ENCODE measurements around the gene POU2AF3.
"Not testable (repeated sequence)": the region's sequence is repeated elsewhere in the genome, so short reads cannot be mapped to it uniquely, and the experiment has no call there.

The POU2AF3 gene

DNA sequence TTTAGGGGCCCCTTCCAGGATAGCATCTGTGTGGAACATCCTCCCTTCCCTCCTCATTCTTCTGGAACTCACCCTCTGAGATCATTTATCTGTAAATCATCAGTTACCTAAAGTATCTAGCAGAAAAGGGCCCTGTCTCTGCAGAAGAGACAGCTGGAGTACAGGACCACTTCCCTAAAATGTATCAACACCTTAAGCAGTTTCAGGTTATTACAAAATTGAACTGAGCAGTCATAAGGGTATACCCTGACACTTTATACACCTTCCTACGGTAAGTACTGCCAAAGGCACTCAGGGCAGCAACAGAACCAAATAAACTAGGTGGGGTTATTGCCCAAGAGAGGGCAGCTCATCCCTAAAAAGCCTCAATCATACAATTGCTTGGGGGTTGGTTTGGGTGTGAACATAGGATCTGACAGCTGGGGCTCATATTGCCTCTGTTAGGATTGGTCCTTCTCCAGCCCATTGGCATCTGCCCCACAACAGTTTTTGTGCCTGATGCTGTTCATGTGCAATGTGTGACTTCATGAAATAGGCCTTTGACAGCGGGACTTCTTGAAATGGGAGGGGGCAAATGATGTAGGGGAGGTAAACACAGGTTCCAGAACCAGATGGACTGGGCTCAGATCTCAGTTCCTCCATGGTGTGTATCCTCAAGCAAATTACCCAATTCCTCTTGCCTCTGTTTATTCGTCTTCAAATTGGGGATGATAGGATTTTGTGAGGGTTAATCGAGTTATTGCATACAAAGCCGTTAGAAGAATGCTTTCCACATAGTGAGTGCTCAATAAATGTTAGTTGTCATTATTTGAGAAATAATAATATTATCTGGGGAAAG is 2.9 kb downstream of the POU2AF3 start:
- DNase-seq (ENCODE audit: low spot score), result no peak

DNA sequence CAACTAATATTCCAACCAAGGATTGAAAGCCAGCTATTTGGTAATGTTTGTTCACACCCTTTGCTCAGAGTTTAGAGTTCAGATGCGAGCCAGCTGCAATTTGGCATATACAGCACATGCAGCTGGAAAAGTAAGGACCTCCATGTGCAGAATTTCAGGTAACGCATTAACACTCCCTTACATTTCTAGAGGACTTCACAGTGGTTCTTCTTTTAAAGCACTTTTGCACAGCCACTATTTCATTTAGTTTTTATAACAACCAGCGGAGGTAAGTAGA is 3.4 kb downstream of the POU2AF3 start:
- DNase-seq (ENCODE audit: low spot score), result no peak

DNA sequence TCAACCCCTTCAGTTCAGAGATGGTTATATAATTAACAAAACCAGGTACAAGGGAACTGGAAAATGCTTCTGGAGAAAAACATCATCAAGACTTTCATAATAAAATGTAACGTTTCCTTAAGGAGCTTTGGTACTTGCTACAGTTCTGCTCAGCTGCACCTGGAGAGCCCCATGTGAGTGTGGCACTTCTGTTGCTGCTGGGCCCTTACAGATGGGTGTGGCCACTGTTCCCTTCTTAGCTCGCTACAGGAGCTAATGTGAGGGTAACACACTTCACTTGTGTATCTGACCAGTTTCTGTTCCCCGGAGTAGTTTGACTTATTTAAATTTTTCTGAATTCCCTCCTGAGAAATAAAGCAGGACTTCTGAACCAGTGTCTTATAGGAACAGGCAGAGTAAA is 4.0 kb downstream of the POU2AF3 start:
- no peak for DNase-seq (ENCODE audit: low spot score)

DNA sequence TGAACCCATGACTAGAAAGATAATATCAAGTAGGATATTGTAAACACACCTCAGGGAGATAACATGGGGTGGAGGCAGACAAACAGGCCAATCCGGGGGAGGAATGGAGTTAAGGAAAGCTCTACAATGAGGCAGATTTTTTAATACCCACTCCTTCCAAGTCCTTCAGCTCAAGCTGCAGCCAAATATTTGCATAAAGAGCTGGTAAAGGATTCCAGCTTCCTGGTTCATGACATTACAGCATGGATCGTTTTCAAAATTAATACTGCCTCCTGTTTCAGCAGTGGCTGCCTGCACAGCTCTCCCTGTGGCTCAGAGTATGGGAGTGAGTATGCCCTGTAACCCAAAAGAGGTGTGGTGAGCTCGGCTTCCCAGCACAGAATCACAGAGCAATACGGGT is 5.1 kb downstream of the POU2AF3 start:
- DNase-seq (ENCODE audit: low spot score), result no peak

- no peak for DNase-seq (ENCODE audit: low spot score)
Observed at GRCh38 chr11:111305162-111305802, 6.9 kb downstream of the POU2AF3 start.

DNA sequence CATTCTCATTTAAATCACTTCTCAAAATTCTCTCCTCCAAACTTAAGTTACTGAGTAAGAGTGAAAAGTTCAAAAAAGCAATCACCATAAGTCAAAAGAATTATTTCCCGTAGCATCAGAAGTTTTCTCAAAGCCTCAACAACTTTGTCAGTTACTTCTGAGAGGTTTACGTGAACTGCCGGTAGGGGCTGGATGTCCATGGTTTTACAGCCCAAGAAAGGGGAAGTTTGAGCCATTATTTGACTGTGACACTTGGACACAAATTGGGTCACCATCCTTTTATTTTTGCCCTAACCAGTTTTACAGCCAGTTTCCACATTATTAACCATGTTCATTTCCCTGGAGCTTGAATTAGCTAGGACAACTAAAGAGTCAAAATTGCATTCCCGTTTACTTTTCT is 7.5 kb downstream of the POU2AF3 start:
- DNase-seq (ENCODE audit: low spot score), result no peak

- DNase-seq (ENCODE audit: low spot score), result no peak
Observed at GRCh38 chr11:111306321-111306720, 8.0 kb downstream of the POU2AF3 start.

DNA sequence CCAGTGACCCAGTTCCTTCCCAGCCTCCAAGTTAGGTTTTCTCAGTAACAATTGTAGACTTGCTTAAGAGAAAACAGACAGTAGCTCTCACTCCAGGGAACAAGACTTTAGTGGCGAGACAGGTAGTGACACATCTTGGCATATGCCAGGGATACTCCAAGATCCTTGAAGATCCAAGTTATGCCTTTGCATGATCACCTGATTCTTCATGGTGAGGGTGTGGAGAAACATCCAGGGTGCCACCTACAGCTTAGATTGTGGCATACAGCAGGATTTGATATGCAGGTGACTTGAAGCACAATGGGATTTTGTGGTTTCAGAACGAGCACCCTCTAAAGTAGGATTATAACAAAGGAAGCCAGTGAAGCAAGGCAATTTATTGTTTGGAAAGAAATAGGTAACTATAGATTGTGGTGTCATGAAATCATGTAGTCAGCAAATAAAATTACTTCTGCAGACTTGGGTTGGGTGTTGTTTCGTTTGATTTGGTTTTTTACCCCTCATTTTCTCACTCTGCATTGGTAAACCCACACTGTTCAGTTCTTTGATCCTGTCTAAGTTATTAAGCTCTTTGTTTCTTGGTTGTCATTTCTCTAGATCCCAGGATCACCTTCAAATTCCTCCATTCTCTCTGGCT is 9.2 kb downstream of the POU2AF3 start:
- no peak for DNase-seq (ENCODE audit: low spot score)

DNA sequence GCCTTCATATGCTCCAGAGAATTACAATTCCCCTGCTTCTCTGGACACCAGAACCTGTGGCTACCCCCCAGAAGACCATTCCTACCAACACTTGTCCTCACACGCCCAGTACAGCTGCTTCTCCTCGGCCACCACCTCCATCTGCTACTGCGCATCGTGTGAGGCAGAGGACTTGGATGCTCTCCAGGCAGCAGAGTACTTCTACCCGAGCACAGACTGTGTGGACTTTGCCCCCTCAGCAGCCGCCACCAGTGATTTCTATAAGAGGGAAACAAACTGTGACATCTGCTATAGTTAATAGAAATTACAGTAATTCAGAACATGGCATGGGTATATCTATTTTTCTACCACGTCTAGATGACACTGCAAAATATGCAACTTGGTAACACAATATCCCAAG is 9.8 kb downstream of the POU2AF3 start:
- no peak for DNase-seq (ENCODE audit: low spot score)

DNA sequence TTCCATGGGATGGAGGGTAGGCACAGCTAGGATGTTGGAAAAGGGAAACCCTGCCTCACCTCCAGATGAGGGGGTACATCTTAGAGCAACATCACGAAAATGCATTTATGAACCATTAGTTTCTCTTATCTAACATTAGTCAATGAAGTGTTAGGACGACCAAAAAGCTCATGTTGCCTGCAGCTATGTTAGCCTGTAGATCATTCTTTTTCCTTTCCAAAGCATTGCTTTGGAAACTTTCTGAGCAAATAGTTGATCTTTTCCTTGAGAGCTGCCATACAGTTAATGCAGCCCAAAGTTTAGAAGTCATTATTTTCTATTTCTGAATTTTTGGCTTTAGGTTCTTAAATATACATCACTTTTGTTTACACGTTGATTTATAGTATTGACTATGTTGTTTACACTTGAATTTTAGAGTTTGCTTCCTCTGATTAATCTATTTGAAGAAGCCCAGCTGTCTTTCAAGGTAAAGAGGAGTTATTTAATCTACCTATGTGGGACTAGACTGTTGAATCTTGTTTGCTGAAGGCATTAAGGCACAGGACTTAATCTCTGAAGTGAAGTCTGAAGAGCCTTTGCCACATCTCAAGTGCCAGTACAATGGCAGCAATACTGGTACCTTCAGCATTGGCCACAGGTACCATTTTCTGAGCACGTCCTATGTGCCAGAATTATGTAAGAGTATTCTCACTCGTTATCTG is 11.0 kb downstream of the POU2AF3 start:
- no peak for DNase-seq (ENCODE audit: low spot score)

GRCh38 chr11:111310088-111310487 is 11.7 kb downstream of the POU2AF3 start:
- no peak for DNase-seq (ENCODE audit: low spot score)

DNA sequence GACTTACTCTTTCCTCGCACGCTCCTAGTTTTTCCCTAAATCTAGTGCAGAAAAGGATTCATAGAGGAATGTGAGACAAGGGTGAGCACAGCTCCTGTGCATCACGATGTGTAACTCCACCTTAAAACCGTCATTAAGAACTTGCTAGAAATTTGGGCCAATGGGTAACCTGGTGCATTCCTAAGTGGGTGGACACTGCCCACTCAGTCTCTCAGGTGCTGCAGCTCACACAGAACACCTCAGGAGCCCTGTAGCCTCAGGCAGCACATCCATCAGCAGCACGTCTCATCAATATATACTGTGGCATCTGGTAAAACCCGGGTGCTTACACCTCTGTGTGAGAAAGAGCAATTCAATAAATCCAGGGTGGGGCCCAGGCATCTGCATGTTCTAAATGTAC is 12.4 kb downstream of the POU2AF3 start:
- no peak for DNase-seq (ENCODE audit: low spot score)

DNA sequence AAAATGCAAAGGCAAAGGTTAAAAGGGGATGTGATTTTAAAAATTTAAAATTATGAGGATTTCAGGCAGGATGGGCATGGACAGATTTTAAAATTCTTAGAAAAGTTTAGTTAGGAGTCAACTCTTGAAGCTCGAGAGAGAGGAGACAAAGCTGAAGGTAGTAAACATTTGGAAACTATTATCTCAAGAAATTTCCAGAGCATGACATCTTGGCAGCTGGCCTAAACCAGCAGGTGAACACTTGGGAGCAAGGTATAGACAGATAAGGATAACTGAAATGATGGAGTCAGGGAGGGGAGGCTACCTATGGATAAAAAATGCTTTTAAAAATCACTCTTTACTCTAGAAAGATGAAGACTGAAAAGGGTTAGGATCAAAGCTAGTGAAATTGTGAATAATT is 13.7 kb downstream of the POU2AF3 start:
- DNase-seq (ENCODE audit: low spot score), result no peak

GRCh38 chr11:111319296-111319695 is 20.9 kb downstream of the POU2AF3 start:
- DNase-seq (ENCODE audit: low spot score), result no peak

GRCh38 chr11:111320199-111320598 is 21.9 kb downstream of the POU2AF3 start:
- not testable (repeated sequence) for DNase-seq (ENCODE audit: low spot score)

- DNase-seq (ENCODE audit: low spot score), result no peak
Observed at GRCh38 chr11:111320728-111321568, 22.6 kb downstream of the POU2AF3 start.

DNA sequence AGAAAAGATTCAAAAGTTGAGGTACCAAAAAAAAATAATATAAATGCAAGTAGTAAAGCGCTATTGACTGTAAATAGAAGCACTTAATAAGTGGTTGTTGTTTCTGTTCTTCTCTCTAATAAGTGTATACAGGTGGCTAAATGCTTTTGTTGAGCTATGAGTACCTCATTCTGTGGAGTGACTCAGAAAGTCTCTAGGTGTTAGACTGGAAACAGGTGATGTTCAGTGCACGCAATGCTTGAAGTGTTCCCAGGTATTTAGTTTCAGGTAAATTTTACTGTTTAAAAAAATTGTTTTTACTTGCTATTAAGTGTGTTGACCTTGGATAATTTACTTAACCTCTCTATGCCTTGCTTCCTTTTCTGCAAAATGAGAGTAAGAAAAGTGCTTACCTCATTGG is 24.2 kb downstream of the POU2AF3 start:
- no peak for DNase-seq (ENCODE audit: low spot score)

- no peak for DNase-seq (ENCODE audit: low spot score)
Observed at GRCh38 chr11:111324277-111324720, 26.0 kb downstream of the POU2AF3 start.

DNA sequence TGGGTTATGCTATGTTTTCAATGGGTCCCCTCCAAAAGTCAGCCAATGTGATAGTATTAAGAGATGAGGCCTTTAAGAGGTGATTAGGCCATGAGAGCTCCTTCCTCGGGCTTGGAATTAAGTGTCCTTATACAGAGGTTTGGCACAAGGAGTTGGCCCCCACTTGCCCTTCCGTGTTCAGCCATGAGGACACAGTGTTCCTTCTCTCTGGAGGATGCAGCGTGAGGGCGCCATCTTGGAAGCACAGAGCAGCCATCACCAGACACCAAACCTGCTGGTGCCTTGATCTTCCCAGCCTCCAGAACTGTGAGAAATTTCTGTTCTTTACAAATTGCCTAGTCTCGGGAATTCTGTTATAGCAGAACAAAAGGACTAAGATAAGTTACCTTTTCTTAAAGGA is 26.9 kb downstream of the POU2AF3 start:
- DNase-seq (ENCODE audit: low spot score), result no peak

GRCh38 chr11:111326824-111327223 is 28.5 kb downstream of the POU2AF3 start:
- DNase-seq (ENCODE audit: low spot score), result no peak

- no peak for DNase-seq (ENCODE audit: low spot score)
Observed at GRCh38 chr11:111327908-111328624, 29.7 kb downstream of the POU2AF3 start.
